ENCODE measurements around the gene RASSF4. TPM values are rescaled to one million over a fixed set of nuclear protein-coding genes. Genes with fewer than 3 reads are reported as not detected.

The RASSF4 gene
- total and polyA plus RNA-seq, 2 donors (not counting 3 experiments of a cell fraction or from before 2014, with no cell fraction given), result 7.6 to 8.2 TPM

GRCh38 chr10:44974082-44974627 lies 14.6 kb downstream of the RASSF4 start:
- Histone ChIP-seq H3K9me3 (replicated peaks; ENCODE audit: control insufficient read depth, insufficient read depth, low read length) (no peaks in the 10 kb centered on the region), H2AFZ (ENCODE audit: low read depth, low read length) (peak overlapping the region; percentile 95), H3K79me2 (ENCODE audit: control insufficient read depth, insufficient read depth, low read length) (no peaks in the 10 kb centered on the region), H3K4me3 (replicated peaks in 1 of 3; ENCODE audit: insufficient read depth in 1 of 3, low read depth in 1 of 3, low read length in 3 of 3) (no peak overlapping the region), H3K36me3 (ENCODE audit: control insufficient read depth in 2 of 2, extremely low read depth in 1 of 2, insufficient read depth in 2 of 2, low read length in 2 of 2) (peaks cover 0 to 11% of the 10 kb centered on the region in 2 experiments), H3K4me1 (ENCODE audit: control insufficient read depth, extremely low read depth, insufficient read depth, low read length) (peaks cover 16% of the 10 kb centered on the region), H3K9ac (replicated peaks; ENCODE audit: extremely low read depth, insufficient read depth, low read length) (peak overlapping the region; percentile 68), H3K9me1 (replicated peaks; ENCODE audit: control insufficient read depth, extremely low read depth, insufficient read depth, low read length) (no peaks in the 10 kb centered on the region), H4K20me1 (replicated peaks; ENCODE audit: control insufficient read depth, extremely low read depth, insufficient read depth, low read length) (no peaks in the 10 kb centered on the region), H3K4me2 (ENCODE audit: insufficient read depth, low read length) (no peak overlapping the region), H3K27me3 (ENCODE audit: control insufficient read depth in 2 of 2, insufficient read depth in 2 of 2, low read length in 2 of 2) (no peaks in the 10 kb centered on the region), H3K27ac (ENCODE audit: insufficient read depth, low read depth, low read length) (no peak overlapping the region)
- dilution Hi-C loops (cut with MboI; ENCODE audit: extremely low pct_ligation_motif_present, low sequenced_read_pairs), result no loop called here
- BruUV-seq (replicated peaks), result no TSS peak
- FAIRE-seq, result no peak
- intact Hi-C loops (cut with micrococcal nuclease), result loop anchor here (10.0 kb wide), 1 partner anchor 1299 kb away; no protein-coding TSS in a partner anchor
- ChIA-PET POLR2A (interaction anchor here (1.0 kb wide), 1 partner anchor 27 kb away, joined by 3 read pairs; no protein-coding TSS in a partner anchor), CTCF (interaction anchor here (1.7 to 2.3 kb wide), 3 partner anchors 8 to 41 kb away, joined by 3 to 18 read pairs (median 9); no protein-coding TSS in a partner anchor)
- no peak for DNase-seq (ENCODE audit: low read depth, low spot score)
- TF ChIP-seq EZH2 (IDR thresholded peaks at IDR 0.05; ENCODE audit: borderline replicate concordance, low read depth, low read length, severe bottlenecking), result no peak
- no peak for TF ChIP-seq FOS (IDR thresholded peaks at IDR 0.05; ENCODE audit: borderline replicate concordance, insufficient read depth, low read length)
- no peak for TF ChIP-seq GATA2 (IDR thresholded peaks at IDR 0.05; ENCODE audit: insufficient read depth, insufficient read length, low read depth, low read length)
- TF ChIP-seq MAX (IDR thresholded peaks at IDR 0.05; ENCODE audit: insufficient read depth, insufficient read length), result no peak
- no peak for TF ChIP-seq POLR2A (IDR thresholded peaks at IDR 0.05; ENCODE audit: low read depth, low read length)
- TF ChIP-seq MYC (IDR thresholded peaks at IDR 0.05; ENCODE audit: low read depth, low read length), result no peak
- TF ChIP-seq JUN (IDR thresholded peaks at IDR 0.05; ENCODE audit: borderline replicate concordance, insufficient read depth, insufficient read length, low read depth), result no peak
- TF ChIP-seq POLR2AphosphoS5 (IDR thresholded peaks at IDR 0.05; ENCODE audit: insufficient read depth, low read depth, low read length), result no peak
- no peak for TF ChIP-seq CTCF (IDR thresholded peaks at IDR 0.05; ENCODE audit: extremely low read depth in 1 of 2, insufficient read depth in 1 of 2, low read depth in 1 of 2, low read length in 2 of 2)
